ENCODE results near the gene FARP1. TPM values are rescaled to one million over a fixed set of nuclear protein-coding genes. Genes with fewer than 3 reads are reported as not detected.

Gene FARP1
- total and polyA plus RNA-seq, 2 of the 8 experiments (the other 6 are each of a cell fraction or from before 2014, with no cell fraction given), result 24.7 to 104 TPM

- peaks cover 2% of the 10 kb centered on the region; the same call in 1 of the 2 replicates for H3K23me2 ChIP-seq (ENCODE audit: low read depth, low read length)
- POLR2A ChIA-PET (ENCODE audit: partially characterized antibody), result interaction anchor here (0.8 kb wide), 1 partner anchor 11 kb away, joined by 3 read pairs; no protein-coding TSS in a partner anchor
- no peaks in the 10 kb centered on the region for H4K20me1 ChIP-seq (replicated peaks in 1 of 2; ENCODE audit: control insufficient read depth in 1 of 2, insufficient read depth in 2 of 2, low read length in 2 of 2)
- H3K9me3 ChIP-seq (ENCODE audit: insufficient read depth in 2 of 2, low read depth in 1 of 2, low read length in 1 of 2), result no peaks in the 10 kb centered on the region
- no peak overlapping the region for H2BK20ac ChIP-seq (ENCODE audit: low read length)
- no peak overlapping the region for H3K14ac ChIP-seq (ENCODE audit: insufficient read length)
- 90% methylated on average over 11 of the region's 11 CpGs; no CpG with 5 or more reads in 1 of the 2 experiments for WGBS, 2 experiments (ENCODE audit: extremely low coverage in 1 of 2, insufficient coverage in 1 of 2, insufficient read length in 1 of 2, insufficient replicate concordance in 2 of 2, low coverage in 1 of 2, low lambda C conversion rate in 2 of 2, missing lambda C conversion rate in 1 of 2)
- H3K4me3 ChIP-seq (ENCODE audit: extremely low read depth in 1 of 4, insufficient read depth in 2 of 4, low read depth in 3 of 4, low read length in 4 of 4), result no peak overlapping the region
- H2BK5ac ChIP-seq (ENCODE audit: low read depth, low read length), result no peak overlapping the region
- no peak overlapping the region for H4K8ac ChIP-seq (ENCODE audit: extremely low read depth, insufficient read depth, low read length)
- no peak overlapping the region for H3K9ac ChIP-seq (replicated peaks in 1 of 4; ENCODE audit: extremely low read depth in 1 of 4, low read depth in 3 of 4, low read length in 3 of 4)
- no peak overlapping the region for H3K56ac ChIP-seq (replicated peaks; ENCODE audit: insufficient read length, low read depth, low read length)
- H4K91ac ChIP-seq (replicated peaks; ENCODE audit: insufficient read length, low read length), result no peak overlapping the region
- H3K4me1 ChIP-seq (replicated peaks in 1 of 4; ENCODE audit: control insufficient read depth in 3 of 4, insufficient read depth in 4 of 4, low read length in 3 of 4), result peaks cover 0 to 16% (median 9%) of the 10 kb centered on the region in 4 experiments; a peak in 4 of 7 replicates
- no peak for FAIRE-seq
- H3K23ac ChIP-seq (ENCODE audit: insufficient read length), result no peak overlapping the region
- CTCF ChIA-PET (ENCODE audit: partially characterized antibody), result interaction anchor here (0.5 kb wide), 1 partner anchor 186 kb away, joined by 3 read pairs; no protein-coding TSS in a partner anchor
- H2BK12ac ChIP-seq (ENCODE audit: low read depth, low read length), result no peak overlapping the region
- H3K4ac ChIP-seq (replicated peaks; ENCODE audit: insufficient read length, low read depth, low read length), result no peak overlapping the region
- H3K27me3 ChIP-seq (replicated peaks in 1 of 4; ENCODE audit: control insufficient read depth in 3 of 4, extremely low read depth in 1 of 4, insufficient read depth in 3 of 4, low read length in 3 of 4), result no peaks in the 10 kb centered on the region
- no peak overlapping the region for H3K18ac ChIP-seq (ENCODE audit: extremely low read depth, low read length)
- H2AK5ac ChIP-seq (ENCODE audit: low read depth, low read length), result no peak overlapping the region
- no peaks in the 10 kb centered on the region for H3K36me3 ChIP-seq (ENCODE audit: control insufficient read depth in 2 of 4, insufficient read depth in 4 of 4, low read length in 3 of 4)
- DNase-seq (ENCODE audit: low read depth in 1 of 2, low spot score in 2 of 2), result no peak
- H3K4me2 ChIP-seq (ENCODE audit: insufficient read depth in 1 of 2, low read depth in 2 of 2, low read length in 2 of 2), result no peak overlapping the region
- H3K79me2 ChIP-seq (ENCODE audit: control insufficient read depth in 1 of 2, insufficient read depth in 2 of 2, low read length in 2 of 2), result 0 out of 4 replicates have a peak, but pooled peaks cover 0 to 11% of the 10 kb centered on the region in 2 experiments
- H2BK120ac ChIP-seq (replicated peaks; ENCODE audit: low read depth, low read length), result no peak overlapping the region
- no peak overlapping the region for H2BK15ac ChIP-seq (ENCODE audit: low read length)
- H4K5ac ChIP-seq (ENCODE audit: insufficient read length, low read depth, low read length), result no peak overlapping the region
- H3K27ac ChIP-seq (ENCODE audit: low read depth, low read length), result no peak overlapping the region
- peaks cover 2% of the 10 kb centered on the region; the same call in 1 of the 2 replicates for H3K79me1 ChIP-seq (ENCODE audit: low read depth, low read length)
- H2AFZ ChIP-seq (ENCODE audit: low read length), result no peak overlapping the region
- no peak for TF ChIP-seq KDM1A (IDR thresholded peaks at IDR 0.05; ENCODE audit: borderline replicate concordance, low read length)
- no peak for TF ChIP-seq RAD21 (IDR thresholded peaks at IDR 0.05 in 1 of 2, conservative IDR thresholded peaks at IDR 0.05 in 1 of 2; ENCODE audit: low read depth in 2 of 2, low read length in 2 of 2)
- no peak for TF ChIP-seq SIRT6 (IDR thresholded peaks at IDR 0.05; ENCODE audit: low read length)
- TF ChIP-seq TAF7 (optimal IDR thresholded peaks at IDR 0.05; ENCODE audit: borderline replicate concordance, low read depth, low read length), result no peak
- TF ChIP-seq BACH1 (IDR thresholded peaks at IDR 0.05; ENCODE audit: low read length), result no peak
- TF ChIP-seq FOSL1 (IDR thresholded peaks at IDR 0.05; ENCODE audit: insufficient read depth, low read depth, low read length), result no peak
- no peak for TF ChIP-seq TEAD4 (IDR thresholded peaks at IDR 0.05; ENCODE audit: low read depth, low read length)
- TF ChIP-seq ATF3 (IDR thresholded peaks at IDR 0.05; ENCODE audit: insufficient read depth, low read depth, low read length), result no peak
- TF ChIP-seq JUN (IDR thresholded peaks at IDR 0.05; ENCODE audit: low read depth, low read length), result no peak
- TF ChIP-seq EZH2 (IDR thresholded peaks at IDR 0.05; ENCODE audit: low read depth, low read length, severe bottlenecking), result no peak
- no peak for TF ChIP-seq TAF1 (IDR thresholded peaks at IDR 0.05; ENCODE audit: low read depth, low read length)
- no peak for TF ChIP-seq JUND (IDR thresholded peaks at IDR 0.05; ENCODE audit: low read length)
Measured at GRCh38 chr13:98318263-98318878, 175.5 kb downstream of the FARP1 start.

Measured in H1 (cell line).